DOHH2 (cell line): ENCODE measurements around the gene MCF2L2.

Source experiments
- H3F3A ChIP-seq: fragments of 200-600 bp; sonication (generic), shearing (Covaris generic); 2 replicates; pipeline ENCODE4 v1.6.0; 2016; ENCODE audit warnings: antibody characterized with exemption, mild to moderate bottlenecking; ENCODE audit not compliant: control insufficient read depth, insufficient read depth
- H3K27ac ChIP-seq: fragments of 200-600 bp; sonication (generic); 2 replicates; pipeline ENCODE4 v1.5.1; 2014; ENCODE audit warnings: low read depth, mild to moderate bottlenecking, low read length, moderate library complexity
- H3K27me3 ChIP-seq: fragments of 200-600 bp; sonication (generic); 2 replicates; pipeline ENCODE4 v1.6.1; 2014; ENCODE audit warnings: mild to moderate bottlenecking, low read length, mixed read lengths; ENCODE audit not compliant: control insufficient read depth
- H3K36me3 ChIP-seq: fragments of 200-600 bp; sonication (generic); 2 replicates; pipeline ENCODE4 v1.6.1; 2014; ENCODE audit warnings: mild to moderate bottlenecking, low read length, moderate library complexity, mixed read lengths; ENCODE audit not compliant: control insufficient read depth
- H3K4me1 ChIP-seq: fragments of 200-600 bp; sonication (generic); 2 replicates; pipeline ENCODE4 v1.6.1; 2014; ENCODE audit warnings: mild to moderate bottlenecking, low read length, mixed read lengths; ENCODE audit not compliant: control insufficient read depth
- H3K4me2 ChIP-seq: fragments of 200-600 bp; sonication (generic); 2 replicates; pipeline ENCODE4 v1.6.0; 2014; ENCODE audit warnings: mild to moderate bottlenecking, low read length, moderate library complexity
- H3K4me3 ChIP-seq: fragments of 200-600 bp; sonication (generic); 2 replicates; pipeline ENCODE4 v1.5.1; 2014; ENCODE audit warnings: mild to moderate bottlenecking, low read length, mixed read lengths
- H3K79me2 ChIP-seq: fragments of 200-600 bp; sonication (generic); 2 replicates; pipeline ENCODE4 v1.6.1; 2014; ENCODE audit warnings: mild to moderate bottlenecking, low read length, mixed read lengths; ENCODE audit not compliant: control insufficient read depth
- H3K9me2 ChIP-seq: fragments of 200-600 bp; sonication (generic); replicated peaks from 2 replicates; pipeline ENCODE4 v1.6.1; 2014; ENCODE audit warnings: mild to moderate bottlenecking, low read length, mixed read lengths; ENCODE audit not compliant: control insufficient read depth
- H3K9me3 ChIP-seq: fragments of 200-600 bp; sonication (generic); 2 replicates; pipeline ENCODE4 v1.6.1; 2014; ENCODE audit warnings: antibody characterized with exemption, low read length, mixed read lengths; ENCODE audit not compliant: control insufficient read depth, insufficient read depth
- H4K20me1 ChIP-seq: fragments of 200-600 bp; sonication (generic); 2 replicates; pipeline ENCODE4 v1.6.0; 2014; ENCODE audit warnings: low read depth, mild to moderate bottlenecking, antibody characterized with exemption, low read length, moderate library complexity; ENCODE audit not compliant: control insufficient read depth, insufficient read depth
- CTCF ChIP-seq: fragments of 200-600 bp; sonication (generic); IDR thresholded peaks from one replicate; pipeline ENCODE4 v1.5.1; 2014; ENCODE audit warnings: antibody characterized with exemption, mild to moderate bottlenecking, low read depth, low read length; ENCODE audit not compliant: poor library complexity, severe bottlenecking
- EZH2phosphoT487 ChIP-seq: fragments of 200-600 bp; sonication (generic); IDR thresholded peaks from 2 replicates; pipeline ENCODE4 v1.6.1; 2017; ENCODE audit warnings: borderline replicate concordance, mild to moderate bottlenecking, antibody characterized with exemption, low read length, moderate library complexity, mixed read lengths

Gene MCF2L2

GRCh38 chr3:183284570-183284969 lies 143.8 kb downstream of the MCF2L2 start:
- Histone ChIP-seq H3K4me3 (no peak overlapping the region), H3K9me2 (no peaks in the 10 kb centered on the region), H3K27me3 (no peaks in the 10 kb centered on the region), H3K4me2 (no peak overlapping the region), H3K4me1 (peaks cover 6% of the 10 kb centered on the region), H3K79me2 (no peaks in the 10 kb centered on the region), H3K36me3 (no peaks in the 10 kb centered on the region), H3K27ac (no peak overlapping the region), H3F3A (no peaks in the 10 kb centered on the region), H4K20me1 (no peaks in the 10 kb centered on the region), H3K9me3 (no peaks in the 10 kb centered on the region)
- TF ChIP-seq CTCF, result no peak
- TF ChIP-seq EZH2phosphoT487, result no peak

- no peaks in the 10 kb centered on the region for H3F3A ChIP-seq
- H3K9me2 ChIP-seq, result no peaks in the 10 kb centered on the region
- H3K4me3 ChIP-seq, result no peak overlapping the region
- H4K20me1 ChIP-seq, result no peaks in the 10 kb centered on the region
- no peak overlapping the region for H3K4me2 ChIP-seq
- no peak overlapping the region for H3K27ac ChIP-seq
- no peaks in the 10 kb centered on the region for H3K27me3 ChIP-seq
- H3K36me3 ChIP-seq, result no peaks in the 10 kb centered on the region
- TF ChIP-seq EZH2phosphoT487 (no peak), CTCF (no peak)
- no peaks in the 10 kb centered on the region for H3K9me3 ChIP-seq
- no peaks in the 10 kb centered on the region for H3K79me2 ChIP-seq
- peaks cover 6% of the 10 kb centered on the region for H3K4me1 ChIP-seq
These were observed 144.5 kb downstream of the MCF2L2 start for GRCh38 chr3:183283886-183284285.

- Histone ChIP-seq H3K27ac (no peak overlapping the region), H3K4me3 (no peak overlapping the region)
These were observed 147.2 kb downstream of the MCF2L2 start for GRCh38 chr3:183281126-183281797.

More at GRCh38 chr3:183281126-183281797, 147.2 kb downstream of the MCF2L2 start:
- Histone ChIP-seq H3K9me3 (no peaks in the 10 kb centered on the region), H3K9me2 (no peaks in the 10 kb centered on the region), H3K79me2 (no peaks in the 10 kb centered on the region), H3K27me3 (no peaks in the 10 kb centered on the region), H3K4me2 (no peak overlapping the region), H3K36me3 (no peaks in the 10 kb centered on the region), H4K20me1 (no peaks in the 10 kb centered on the region), H3K4me1 (peaks cover 6% of the 10 kb centered on the region), H3F3A (no peaks in the 10 kb centered on the region; the same call in 1 of the 2 replicates)
- TF ChIP-seq EZH2phosphoT487 (no peak), CTCF (no peak)
